Cerebellar cortex (tissue), 1 donor: Measurements from ENCODE around the gene TRUB2.
"Not testable (repeated sequence)": the region's sequence is repeated elsewhere in the genome, so short reads cannot be mapped to it uniquely, and the experiment has no call there.

ENCODE experiments used
- DNase-seq: peaks from one replicate; pipeline ENCODE4 v3.0.0-alpha.2; 2015; ENCODE audit warnings: low spot score

TRUB2 gene

GRCh38 chr9:128340691-128341434 lies 18.6 kb upstream of the TRUB2 start:
- DNase-seq: no peak

- DNase-seq: peak; percentile 79
Observed at GRCh38 chr9:128339761-128340690, 17.8 kb upstream of the TRUB2 start, which contains the start of gene SLC27A4. Gene SLC27A4 (plus strand): TSS chr9:128340527. CDS start chr9:128343133, 2,606 bp downstream.

GRCh38 chr9:128338852-128339614 lies 16.8 kb upstream of the TRUB2 start:
- DNase-seq: not testable (repeated sequence)

- no peak for DNase-seq
Observed at GRCh38 chr9:128337936-128338335, 15.7 kb upstream of the TRUB2 start.

GRCh38 chr9:128335914-128336313 lies 13.7 kb upstream of the TRUB2 start:
- no peak for DNase-seq

GRCh38 chr9:128335161-128335560 lies 12.9 kb upstream of the TRUB2 start:
- no peak for DNase-seq

GRCh38 chr9:128333451-128333869 lies 11.2 kb upstream of the TRUB2 start:
- no peak for DNase-seq

- DNase-seq: no peak
Observed at GRCh38 chr9:128325629-128326028, 3.4 kb upstream of the TRUB2 start.

- no peak for DNase-seq
Observed at GRCh38 chr9:128324401-128324800, 2.2 kb upstream of the TRUB2 start.

GRCh38 chr9:128323791-128324190 lies 1.5 kb upstream of the TRUB2 start:
- DNase-seq: no peak

GRCh38 chr9:128323212-128323730 lies 1.0 kb upstream of the TRUB2 start:
- DNase-seq: no peak

- no peak for DNase-seq
Observed at GRCh38 chr9:128321879-128322403, 306 bp downstream of the TRUB2 start.

- no peak for DNase-seq
Observed at GRCh38 chr9:128321343-128321742, 904 bp downstream of the TRUB2 start.

GRCh38 chr9:128317629-128318028 lies 4.6 kb downstream of the TRUB2 start:
- no peak for DNase-seq

GRCh38 chr9:128316421-128316820 lies 5.8 kb downstream of the TRUB2 start:
- no peak for DNase-seq

- DNase-seq: no peak
Observed at GRCh38 chr9:128314697-128315096, 7.5 kb downstream of the TRUB2 start.

GRCh38 chr9:128310461-128310860 lies 11.8 kb downstream of the TRUB2 start:
- peak; percentile 67 for DNase-seq

GRCh38 chr9:128309551-128309950 lies 12.7 kb downstream of the TRUB2 start:
- no peak for DNase-seq

- DNase-seq: no peak
Observed at GRCh38 chr9:128304971-128305288, 17.3 kb downstream of the TRUB2 start.

GRCh38 chr9:128304136-128304970 lies 17.9 kb downstream of the TRUB2 start:
- no peak for DNase-seq
